ENCODE measurements around the gene ODF2.

DNA sequence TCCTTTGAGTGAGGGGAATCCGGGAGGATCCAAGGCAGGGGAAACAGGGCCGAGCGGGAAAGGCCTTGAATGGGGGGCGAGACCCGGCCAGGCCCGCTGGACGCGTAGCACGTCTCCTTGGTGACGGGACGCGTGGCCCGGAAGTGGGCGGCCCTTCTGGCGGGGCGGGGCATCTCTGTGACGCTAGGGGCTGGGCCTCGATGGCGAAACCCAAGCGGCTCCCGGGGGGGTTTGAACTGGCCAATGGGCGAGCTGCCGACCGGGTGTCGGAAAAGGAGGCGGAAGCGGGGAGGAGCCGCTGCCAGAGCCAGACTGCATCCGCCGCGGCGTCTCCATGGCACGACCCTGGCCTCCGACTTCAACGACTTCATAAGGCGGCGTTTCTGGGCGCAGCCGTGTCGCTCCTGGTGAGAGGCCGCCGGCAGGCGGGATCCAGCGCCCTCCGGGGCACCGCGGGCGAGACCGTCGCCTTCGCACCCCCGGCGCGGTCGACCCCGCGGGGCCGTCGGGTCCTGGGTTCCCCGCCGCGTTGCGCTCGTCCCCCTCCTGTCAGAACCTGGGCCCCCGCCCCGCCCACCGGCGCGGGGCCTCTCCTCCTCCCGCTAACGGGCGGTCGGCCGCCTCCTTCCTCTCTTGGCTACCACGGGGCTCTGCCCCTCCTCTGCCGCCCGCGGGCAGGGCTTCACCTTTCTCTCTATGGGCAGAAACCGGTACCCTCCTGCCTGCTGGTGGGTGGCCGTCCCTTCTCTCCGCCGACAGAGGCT is at the start of gene ODF2:
- TF ChIP-seq, protein P1, sequence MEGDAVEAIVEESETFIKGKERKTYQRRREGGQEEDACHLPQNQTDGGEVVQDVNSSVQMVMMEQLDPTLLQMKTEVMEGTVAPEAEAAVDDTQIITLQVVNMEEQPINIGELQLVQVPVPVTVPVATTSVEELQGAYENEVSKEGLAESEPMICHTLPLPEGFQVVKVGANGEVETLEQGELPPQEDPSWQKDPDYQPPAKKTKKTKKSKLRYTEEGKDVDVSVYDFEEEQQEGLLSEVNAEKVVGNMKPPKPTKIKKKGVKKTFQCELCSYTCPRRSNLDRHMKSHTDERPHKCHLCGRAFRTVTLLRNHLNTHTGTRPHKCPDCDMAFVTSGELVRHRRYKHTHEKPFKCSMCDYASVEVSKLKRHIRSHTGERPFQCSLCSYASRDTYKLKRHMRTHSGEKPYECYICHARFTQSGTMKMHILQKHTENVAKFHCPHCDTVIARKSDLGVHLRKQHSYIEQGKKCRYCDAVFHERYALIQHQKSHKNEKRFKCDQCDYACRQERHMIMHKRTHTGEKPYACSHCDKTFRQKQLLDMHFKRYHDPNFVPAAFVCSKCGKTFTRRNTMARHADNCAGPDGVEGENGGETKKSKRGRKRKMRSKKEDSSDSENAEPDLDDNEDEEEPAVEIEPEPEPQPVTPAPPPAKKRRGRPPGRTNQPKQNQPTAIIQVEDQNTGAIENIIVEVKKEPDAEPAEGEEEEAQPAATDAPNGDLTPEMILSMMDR (IDR thresholded peaks at IDR 0.05): no peak
- TF ChIP-seq ZNF219 (CRISPR knock-in tag; IDR thresholded peaks at IDR 0.05; ENCODE audit: borderline replicate concordance) (no peak), JUN (CRISPR knock-in tag; IDR thresholded peaks at IDR 0.05) (no peak), ZBTB21 (CRISPR knock-in tag; IDR thresholded peaks at IDR 0.05; ENCODE audit: borderline replicate concordance) (no peak), ZNF263 (CRISPR knock-in tag; IDR thresholded peaks at IDR 0.05; ENCODE audit: low read depth) (no peak), FOXJ3 (CRISPR knock-in tag; IDR thresholded peaks at IDR 0.05; ENCODE audit: borderline replicate concordance) (no peak), ETV6 (CRISPR knock-in tag; IDR thresholded peaks at IDR 0.05) (no peak)
- TF ChIP-seq, protein P2, sequence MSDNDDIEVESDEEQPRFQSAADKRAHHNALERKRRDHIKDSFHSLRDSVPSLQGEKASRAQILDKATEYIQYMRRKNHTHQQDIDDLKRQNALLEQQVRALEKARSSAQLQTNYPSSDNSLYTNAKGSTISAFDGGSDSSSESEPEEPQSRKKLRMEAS (CRISPR knock-in tag; IDR thresholded peaks at IDR 0.05): peak; percentile 63; the same call in 1 of the 2 replicates
- TF ChIP-seq, protein P3, sequence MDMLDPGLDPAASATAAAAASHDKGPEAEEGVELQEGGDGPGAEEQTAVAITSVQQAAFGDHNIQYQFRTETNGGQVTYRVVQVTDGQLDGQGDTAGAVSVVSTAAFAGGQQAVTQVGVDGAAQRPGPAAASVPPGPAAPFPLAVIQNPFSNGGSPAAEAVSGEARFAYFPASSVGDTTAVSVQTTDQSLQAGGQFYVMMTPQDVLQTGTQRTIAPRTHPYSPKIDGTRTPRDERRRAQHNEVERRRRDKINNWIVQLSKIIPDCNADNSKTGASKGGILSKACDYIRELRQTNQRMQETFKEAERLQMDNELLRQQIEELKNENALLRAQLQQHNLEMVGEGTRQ (CRISPR knock-in tag; IDR thresholded peaks at IDR 0.05): peak; percentile 63
- TF ChIP-seq, protein P4, sequence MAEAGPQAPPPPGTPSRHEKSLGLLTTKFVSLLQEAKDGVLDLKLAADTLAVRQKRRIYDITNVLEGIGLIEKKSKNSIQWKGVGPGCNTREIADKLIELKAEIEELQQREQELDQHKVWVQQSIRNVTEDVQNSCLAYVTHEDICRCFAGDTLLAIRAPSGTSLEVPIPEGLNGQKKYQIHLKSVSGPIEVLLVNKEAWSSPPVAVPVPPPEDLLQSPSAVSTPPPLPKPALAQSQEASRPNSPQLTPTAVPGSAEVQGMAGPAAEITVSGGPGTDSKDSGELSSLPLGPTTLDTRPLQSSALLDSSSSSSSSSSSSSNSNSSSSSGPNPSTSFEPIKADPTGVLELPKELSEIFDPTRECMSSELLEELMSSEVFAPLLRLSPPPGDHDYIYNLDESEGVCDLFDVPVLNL (CRISPR knock-in tag; IDR thresholded peaks at IDR 0.05; ENCODE audit: borderline replicate concordance, low read depth): no peak
- TF ChIP-seq, protein P5, sequence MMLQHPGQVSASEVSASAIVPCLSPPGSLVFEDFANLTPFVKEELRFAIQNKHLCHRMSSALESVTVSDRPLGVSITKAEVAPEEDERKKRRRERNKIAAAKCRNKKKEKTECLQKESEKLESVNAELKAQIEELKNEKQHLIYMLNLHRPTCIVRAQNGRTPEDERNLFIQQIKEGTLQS (CRISPR knock-in tag; conservative IDR thresholded peaks at IDR 0.05): no peak
- TF ChIP-seq, protein P6, sequence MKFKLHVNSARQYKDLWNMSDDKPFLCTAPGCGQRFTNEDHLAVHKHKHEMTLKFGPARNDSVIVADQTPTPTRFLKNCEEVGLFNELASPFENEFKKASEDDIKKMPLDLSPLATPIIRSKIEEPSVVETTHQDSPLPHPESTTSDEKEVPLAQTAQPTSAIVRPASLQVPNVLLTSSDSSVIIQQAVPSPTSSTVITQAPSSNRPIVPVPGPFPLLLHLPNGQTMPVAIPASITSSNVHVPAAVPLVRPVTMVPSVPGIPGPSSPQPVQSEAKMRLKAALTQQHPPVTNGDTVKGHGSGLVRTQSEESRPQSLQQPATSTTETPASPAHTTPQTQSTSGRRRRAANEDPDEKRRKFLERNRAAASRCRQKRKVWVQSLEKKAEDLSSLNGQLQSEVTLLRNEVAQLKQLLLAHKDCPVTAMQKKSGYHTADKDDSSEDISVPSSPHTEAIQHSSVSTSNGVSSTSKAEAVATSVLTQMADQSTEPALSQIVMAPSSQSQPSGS (CRISPR knock-in tag; IDR thresholded peaks at IDR 0.05; ENCODE audit: borderline replicate concordance, low read depth): no peak
- TF ChIP-seq, protein P7, sequence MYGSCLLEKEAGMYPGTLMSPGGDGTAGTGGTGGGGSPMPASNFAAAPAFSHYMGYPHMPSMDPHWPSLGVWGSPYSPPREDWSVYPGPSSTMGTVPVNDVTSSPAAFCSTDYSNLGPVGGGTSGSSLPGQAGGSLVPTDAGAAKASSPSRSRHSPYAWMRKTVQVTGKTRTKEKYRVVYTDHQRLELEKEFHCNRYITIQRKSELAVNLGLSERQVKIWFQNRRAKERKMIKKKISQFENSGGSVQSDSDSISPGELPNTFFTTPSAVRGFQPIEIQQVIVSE (CRISPR knock-in tag; IDR thresholded peaks at IDR 0.05; ENCODE audit: borderline replicate concordance): no peak

All from WTC11 (cell line).